ENCODE results near the gene RTF1.
"Not testable (repeated sequence)": the region's sequence is repeated elsewhere in the genome, so short reads cannot be mapped to it uniquely, and the experiment has no call there.

RTF1 gene

DNA sequence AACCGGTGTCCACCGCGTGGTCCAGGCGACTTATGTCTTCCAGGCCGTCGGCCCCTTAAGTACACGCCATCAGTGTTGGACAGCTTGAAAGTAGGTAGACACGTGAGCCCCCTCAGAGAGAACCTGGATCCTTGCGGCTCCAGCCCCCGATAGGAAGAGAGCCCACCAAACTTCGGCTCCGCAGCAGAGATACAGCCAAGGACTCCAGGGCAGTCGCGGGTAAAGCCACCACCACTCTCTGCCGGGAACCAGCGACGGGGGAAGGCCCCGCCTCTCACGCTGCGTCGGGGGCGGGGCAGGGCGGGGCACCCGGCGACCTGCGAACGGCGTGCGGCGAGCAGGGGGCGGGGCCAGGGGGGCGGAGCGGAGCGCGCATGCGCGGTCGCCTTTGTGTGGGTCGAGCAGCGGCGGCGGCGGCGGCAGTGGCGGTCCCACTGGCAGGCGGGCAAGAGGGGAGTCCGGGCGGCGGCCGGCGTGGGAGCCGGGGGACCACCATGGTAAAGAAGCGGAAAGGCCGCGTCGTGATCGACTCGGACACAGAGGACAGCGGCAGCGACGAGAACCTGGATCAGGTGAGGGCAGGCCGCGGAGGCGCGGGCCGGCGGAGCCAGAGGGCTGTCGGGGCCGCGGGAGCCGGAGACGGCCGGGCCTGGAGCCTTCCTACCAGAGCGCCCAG is at the start of gene RTF1:
RTF1 (plus strand) TSS at position 354 of the 676 bp plus-strand sequence; CDS start at position 375, 21 bp downstream.
- DNase-seq: peak; percentile 96

DNA sequence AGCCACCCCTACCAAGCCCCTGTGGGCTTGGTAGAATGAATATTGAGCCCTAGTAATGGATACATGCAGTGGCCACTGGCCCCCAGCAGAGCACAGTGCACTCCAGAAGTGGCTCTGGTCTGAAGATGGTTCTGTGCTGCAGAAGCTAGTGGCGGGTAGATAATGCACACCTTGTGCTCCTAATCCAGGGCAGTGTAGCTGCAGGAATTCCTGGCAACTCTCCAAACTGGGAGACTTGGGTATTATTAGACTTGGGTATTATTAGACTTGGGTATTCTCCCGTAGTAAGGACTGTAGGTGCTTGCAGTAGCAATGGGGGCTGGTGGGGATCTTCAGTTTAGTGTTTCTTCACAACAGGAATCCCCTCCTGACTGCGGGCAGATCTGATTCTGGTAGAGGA is 49.5 kb upstream of the RTF1 start:
- no peak for DNase-seq

DNA sequence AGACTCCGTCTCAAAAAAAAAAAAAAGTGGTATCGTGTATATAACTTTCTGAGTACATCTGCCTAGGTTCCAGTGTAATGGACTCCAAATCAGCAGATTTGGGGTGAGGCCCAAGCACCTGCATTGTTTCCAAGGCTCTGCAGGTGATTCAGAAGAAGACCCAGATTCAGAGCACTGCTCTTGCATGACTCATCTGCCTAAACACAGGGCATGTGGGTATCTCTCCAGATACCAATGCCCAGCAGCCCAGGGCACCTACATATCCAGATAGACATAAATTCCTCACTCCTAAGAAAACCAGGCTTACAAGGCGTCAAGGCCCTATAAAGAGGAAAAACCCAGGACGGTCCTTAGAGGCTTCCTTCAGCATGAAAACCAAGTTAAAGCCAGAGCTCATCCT is 38.9 kb upstream of the RTF1 start:
- no peak for DNase-seq

DNA sequence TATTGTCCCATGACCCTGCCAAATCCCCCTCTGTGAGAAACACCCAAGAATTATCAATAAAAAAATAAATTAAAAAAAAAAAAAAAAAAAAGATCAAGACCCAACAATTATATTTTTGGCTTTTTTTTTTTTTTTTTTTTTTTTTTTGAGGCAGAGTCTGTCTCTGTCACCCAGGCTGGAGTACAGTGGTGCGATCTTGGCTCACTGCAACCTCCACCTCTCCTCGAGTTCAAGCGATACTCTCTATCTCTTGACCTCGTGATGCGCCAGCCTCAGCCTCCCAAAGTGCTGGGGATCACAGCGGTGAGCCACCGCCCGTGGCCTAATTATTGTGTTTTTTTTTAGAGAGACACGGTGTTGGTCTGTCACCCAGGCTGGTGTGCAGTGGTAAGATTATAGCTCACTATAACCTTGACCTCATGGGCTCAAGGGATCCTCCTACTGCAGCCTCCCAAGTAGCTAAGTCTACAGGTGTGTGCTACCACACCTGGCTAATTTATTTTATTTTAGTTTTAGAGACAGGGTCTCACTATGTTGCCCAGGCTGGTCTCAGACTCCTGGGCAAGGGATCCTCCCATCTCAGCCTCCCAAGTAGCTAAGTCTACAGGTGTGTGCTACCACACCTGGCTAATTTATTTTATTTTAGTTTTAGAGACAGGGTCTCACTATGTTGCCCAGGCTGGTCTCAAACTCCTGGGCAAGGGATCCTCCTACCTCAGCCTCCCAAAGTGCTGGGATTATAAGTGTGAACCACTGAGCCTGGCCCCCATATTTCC is 32.7 kb upstream of the RTF1 start:
- DNase-seq: not testable (repeated sequence)

DNA sequence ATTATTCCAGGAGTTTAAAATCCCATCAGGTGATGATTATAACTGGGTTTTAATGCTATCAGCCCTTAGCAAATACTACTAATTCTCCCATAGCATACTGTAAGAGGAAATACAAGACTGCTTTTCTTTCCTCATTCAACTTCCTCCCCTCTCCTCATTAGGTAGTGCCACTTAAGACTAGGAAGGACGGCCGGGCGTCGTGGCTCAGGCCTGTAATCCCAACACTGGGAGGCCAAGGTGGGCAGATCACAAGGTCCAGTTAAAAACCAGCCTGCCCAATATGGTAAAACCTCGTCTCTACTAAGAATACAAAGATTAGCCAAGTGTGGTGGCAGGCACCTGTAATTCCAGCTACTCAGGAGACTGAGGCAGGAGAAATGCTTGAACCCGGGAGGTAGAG is 29.2 kb upstream of the RTF1 start:
- no peak for DNase-seq

DNA sequence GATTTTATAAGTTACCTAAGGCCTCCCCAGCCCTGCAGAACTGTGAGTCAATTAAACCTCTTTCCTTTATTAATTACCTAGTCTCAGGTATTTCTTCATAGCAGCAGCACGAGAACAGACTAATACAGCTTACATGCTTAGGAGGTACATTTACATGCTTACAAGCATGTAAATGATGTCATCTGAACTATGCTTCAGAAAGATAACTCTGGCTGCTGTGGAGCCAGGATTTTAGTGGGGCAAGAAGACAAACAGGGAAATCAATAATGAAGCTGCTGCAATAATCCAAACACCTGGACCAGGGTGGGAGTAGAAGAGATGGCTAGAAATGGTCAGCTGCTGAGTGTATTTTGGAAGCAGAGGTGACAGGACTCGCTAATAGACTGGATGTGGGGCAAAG is 24.2 kb upstream of the RTF1 start:
- DNase-seq: no peak

DNA sequence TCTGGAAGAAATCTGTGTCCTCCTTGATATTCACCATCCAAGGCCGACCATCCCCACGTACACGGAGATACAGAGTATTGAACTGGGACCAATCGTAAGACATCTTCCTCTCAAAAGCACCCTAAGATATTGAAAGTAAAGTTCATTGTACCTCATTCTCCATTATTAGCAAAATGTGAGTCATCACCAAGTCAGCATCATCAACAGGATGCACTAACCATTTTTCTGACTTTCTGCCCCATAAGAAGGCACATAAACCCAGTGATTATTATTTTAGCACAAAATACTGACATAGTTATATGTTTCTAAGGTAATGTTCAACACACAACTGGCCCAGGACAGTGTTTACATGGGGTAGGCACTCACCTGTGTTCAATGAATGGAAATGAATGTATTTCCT is 22.0 kb upstream of the RTF1 start:
- DNase-seq: no peak

DNA sequence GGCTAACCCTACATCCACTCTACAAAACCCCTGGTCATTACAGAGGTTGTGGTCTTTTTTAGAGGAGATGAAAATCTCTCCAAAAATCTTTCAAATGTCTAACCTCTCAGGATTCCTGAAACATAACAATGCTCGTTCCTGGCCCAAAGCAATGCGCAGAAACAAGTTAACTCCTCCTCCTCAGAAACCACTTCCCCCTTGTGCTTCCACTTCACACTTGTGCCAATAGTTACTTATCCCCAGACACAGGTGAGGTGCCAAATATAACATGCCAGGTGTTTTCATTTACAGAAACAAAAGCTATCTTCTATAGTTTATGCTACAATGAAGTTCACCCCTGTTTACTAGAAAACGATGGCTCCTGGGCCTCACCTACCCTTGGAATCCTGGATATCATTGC is 20.8 kb upstream of the RTF1 start:
- no peak for DNase-seq

DNA sequence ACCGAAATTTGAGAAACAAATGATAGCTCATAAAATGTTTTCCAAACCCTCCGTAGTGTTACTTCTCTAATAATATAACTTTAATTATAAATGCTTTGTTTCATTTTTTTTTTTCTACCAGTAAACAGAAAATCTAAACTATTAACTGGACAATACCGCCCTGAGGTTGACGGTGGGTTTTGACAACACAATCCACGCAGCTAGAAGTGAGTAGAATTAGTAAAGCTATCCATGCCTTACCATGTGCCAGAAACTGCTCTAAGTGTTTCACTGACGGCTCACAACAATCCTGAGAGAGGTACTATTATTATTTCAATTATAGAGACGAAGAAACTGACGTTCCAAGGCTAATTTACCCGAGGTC is 15.0 kb upstream of the RTF1 start:
- DNase-seq: no peak

DNA sequence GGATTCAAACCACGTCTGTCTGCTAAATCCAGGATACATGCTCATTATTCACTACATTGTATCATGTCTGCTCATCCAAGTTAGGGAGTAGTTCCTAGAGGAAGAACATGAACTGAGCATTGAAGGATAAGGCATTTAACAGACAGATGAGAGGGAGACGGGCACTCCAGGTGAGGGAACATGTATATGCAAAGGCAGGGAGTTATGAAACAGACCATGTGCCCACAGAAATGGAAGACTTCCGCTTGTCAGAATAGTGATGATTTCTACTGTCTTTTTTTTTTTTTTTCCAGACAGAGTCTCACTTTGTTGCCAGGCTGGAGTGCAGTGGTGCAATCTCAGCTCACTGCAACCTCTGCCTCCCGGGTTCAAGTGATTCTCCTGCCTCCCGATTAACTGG is 9.6 kb upstream of the RTF1 start:
- no peak for DNase-seq

DNA sequence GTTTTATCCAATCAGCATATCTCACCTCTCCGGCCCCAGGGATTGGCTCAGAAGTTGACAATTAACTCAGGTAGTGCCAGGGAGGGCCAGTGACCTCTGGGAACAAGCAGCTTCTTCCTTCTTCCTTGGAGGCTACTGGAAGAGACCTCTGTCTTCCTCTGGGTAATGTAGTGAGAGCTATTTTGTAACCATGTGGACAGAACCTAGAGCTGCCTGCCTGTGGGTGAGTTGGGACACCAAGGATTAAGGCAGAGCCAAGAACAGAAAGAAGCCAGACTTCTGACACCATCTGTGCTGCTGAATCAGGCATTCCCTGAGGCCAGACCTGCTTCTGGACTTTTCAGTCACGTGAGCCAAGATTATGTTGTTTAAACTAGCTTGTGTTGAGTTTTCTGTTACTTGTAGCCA is 8.7 kb upstream of the RTF1 start:
- no peak for DNase-seq

DNA sequence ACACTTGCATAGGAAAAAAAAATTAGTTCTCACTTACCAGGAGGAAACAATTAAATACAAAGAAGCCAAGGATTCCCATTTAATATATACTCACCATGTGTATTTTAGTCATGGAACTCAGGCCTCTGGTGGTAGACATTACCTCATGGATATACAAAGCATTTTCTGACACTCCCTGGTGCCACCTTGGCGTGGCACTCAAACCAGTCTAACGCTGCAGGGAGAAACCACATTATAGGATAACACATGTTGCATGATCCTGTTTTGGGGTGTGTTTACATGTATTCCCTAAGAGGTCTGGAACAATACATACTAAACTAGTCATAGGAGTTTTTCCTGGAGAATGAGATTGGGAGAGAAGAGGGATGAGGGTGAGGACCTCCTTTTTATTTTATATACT is 5.9 kb upstream of the RTF1 start:
- no peak for DNase-seq

DNA sequence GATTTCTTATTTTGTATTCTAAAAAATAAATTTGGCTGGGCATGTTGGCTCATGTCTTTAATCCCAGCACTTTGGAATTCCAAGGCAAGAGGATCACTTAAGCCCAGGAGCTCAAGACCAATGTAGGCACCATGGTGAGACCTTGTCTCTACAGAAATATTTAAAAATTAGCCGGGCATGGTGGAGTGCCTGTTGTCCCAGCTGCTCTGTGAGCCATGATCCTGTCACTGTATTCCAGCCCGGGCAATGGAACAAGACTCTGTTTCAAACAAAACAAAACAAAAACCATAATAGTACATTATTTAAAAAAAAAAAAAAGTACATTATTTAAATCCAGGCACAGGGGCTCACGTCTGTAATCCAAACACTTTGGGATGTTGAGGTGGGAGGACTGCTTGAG is 5.5 kb upstream of the RTF1 start:
- no peak for DNase-seq

DNA sequence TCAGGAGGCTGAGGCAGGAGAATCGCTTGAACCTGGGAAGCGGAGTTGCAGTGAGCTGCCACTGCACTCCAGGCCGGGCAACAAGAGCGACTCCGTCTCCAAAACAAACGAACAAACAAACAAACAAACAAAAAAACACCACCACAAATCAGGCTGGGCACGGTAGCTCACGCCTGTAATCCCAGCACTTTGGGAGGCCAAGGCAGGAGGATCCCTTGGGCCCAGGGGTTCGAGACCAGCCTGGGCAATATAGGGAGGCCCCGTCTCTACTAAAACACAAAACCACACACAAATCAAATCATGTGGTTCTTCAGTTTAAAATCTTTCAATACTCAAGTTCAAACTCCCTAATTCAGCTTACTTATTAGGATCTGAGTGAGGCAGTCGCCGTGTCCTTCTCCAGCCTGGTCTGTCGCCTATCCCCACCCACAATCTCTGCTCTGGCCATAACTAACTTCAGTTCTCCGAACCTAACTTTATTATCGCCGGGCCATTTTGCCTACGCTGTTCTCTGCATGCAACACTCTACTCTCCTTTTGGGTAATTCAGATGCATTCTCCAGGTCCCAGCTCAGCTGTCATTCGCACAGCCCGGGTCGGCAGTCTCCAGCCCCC is 660 bp upstream of the RTF1 start:
- no peak for DNase-seq

DNA sequence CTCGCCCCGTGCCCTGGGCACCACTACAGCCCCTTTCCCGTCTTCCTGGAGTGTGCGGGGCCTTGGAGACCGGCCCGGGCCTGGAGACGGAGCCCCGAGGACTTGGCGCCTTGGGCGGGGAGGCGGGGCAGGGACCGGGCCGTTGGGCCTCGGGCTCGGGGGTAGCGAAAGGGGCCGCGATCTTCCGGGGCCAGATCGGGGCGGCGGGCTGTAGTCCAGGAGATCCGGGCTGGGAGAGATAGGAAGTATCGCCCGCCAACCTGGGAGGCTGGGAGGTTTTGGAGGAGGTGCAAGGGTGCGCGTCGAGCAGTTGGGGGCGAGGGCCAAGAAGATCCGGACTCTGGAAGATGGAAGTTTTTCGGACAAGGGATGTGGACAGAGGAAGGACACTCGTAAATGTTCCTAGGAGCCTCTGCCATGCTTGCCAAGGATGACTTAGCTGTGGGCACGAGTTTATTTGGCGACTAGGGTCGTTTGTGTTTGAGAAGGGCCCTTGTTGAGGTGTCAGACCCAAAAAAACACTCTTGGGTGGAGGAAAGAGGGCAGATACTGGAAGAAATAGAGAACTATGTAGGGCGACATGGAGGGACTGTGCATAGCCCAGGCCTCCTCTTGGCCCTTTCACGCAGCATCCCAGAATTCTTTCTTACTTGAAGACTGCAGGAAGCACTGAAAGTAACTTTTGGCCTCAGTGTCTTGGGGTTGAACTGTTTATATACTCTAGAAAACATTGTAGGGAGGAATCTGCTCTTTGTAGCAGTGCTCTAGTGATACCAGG is 712 bp downstream of the RTF1 start:
- peak; percentile 17 for DNase-seq

DNA sequence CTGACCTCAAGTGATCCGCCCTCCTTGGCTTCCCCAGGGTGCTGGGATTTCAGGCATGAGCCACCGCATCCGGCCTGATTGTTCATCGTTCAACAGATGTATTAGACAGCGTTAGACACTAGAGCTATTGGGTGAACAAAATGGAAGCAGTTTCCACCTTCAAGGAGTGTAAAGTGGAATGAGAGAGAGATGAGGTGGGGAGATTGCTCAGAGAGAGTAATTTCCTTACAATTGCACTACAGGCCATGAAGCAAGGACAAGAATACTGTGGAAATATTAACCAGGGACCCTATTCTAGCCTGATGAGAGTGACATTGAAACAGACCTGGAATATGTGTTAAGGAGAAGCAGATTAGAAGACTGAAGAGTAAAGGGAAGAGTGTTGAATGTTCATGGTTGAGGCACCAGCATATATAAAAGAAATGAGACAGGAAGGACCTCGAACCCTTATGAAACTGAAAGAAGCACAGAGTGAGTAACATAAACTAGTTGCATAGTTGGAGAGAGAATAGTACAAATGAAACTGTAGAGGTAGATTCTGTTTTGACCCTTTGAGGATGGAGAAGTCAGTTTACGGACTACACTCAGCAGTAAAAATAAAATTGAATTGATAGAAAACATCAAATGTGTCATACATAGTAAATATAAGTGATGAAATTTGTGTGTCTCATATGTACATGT is 7.2 kb downstream of the RTF1 start:
- no peak for DNase-seq

DNA sequence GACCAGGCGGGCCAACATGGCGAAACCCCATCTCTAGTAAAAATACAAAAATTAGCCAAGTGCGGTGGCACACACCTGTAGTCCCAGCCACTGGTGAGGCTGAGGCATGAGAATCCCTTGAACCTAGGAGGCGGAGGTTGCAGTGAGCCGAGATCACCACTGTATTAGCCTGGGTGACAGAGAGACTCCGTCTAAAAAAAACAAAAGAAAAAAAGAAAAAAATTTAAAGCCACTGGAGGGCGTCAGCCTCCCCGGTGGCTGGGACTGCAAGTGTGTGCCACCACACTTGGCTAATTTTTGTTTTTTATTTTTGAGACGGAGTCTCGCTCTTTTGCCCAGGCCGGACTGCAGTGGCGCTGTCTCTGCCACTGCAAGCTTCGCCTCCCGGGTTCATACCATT is 7.9 kb downstream of the RTF1 start:
- DNase-seq: no peak

DNA sequence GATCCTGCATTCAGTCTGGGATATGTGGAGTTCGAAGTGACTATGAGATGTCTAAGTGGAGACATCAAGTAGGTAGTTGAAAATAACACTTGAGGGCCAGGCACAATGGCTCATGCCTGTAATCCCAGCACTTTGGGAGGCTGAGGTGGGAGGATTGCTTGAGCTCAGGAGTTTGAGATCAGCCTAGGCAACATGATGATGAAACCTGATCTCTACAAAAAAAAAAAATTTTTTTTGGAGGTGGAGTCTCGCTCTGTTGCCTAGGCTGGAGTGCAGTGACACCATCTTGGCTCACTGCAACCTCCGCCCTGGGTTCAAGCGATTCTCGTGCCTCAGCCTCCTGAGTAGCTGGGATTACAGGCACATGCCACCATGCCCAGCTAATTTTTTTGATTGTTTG is 9.0 kb downstream of the RTF1 start:
- not testable (repeated sequence) for DNase-seq

DNA sequence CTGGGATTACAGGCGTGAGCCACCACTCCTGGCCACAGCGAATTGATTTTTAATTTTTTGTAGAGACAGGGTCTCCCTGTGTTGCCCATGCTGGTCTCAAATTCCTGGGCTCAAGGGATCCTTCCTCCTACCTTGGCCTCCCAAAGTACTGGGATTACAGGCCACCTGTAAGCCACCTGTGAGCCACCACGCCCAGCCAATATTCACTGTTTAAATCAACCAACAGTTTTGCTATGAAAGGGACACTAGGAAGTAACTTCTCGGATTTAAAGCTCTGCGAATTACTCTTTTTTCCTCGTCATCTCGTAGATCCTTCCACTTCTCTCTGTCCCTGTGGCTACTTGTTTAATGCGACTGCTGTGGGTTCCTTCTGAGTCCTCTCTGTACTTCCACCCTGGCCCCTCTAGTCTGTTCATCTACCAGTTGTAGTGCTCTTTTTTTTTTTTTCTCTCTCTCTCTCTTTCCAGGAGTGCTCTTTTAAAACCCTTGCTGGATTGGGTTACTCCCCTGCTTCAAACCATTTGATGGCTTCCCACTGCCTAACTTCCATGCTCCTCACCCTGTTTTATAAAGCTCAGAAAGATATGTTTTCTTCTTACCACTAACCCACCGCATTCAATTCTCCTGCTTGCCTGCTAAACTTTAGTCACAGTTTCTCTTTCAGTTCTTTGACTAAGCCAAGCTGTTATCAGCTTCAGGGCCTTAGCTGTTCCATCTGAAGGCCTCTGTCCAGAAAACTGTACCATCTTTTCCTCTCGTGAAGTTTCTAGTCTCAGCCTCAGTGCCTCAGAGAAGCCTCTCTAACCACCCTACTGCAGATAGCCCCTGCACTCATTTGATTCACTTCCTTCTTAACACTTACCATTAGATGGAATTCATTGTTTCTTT is 12.4 kb downstream of the RTF1 start:
- peak; percentile 12 for DNase-seq

DNA sequence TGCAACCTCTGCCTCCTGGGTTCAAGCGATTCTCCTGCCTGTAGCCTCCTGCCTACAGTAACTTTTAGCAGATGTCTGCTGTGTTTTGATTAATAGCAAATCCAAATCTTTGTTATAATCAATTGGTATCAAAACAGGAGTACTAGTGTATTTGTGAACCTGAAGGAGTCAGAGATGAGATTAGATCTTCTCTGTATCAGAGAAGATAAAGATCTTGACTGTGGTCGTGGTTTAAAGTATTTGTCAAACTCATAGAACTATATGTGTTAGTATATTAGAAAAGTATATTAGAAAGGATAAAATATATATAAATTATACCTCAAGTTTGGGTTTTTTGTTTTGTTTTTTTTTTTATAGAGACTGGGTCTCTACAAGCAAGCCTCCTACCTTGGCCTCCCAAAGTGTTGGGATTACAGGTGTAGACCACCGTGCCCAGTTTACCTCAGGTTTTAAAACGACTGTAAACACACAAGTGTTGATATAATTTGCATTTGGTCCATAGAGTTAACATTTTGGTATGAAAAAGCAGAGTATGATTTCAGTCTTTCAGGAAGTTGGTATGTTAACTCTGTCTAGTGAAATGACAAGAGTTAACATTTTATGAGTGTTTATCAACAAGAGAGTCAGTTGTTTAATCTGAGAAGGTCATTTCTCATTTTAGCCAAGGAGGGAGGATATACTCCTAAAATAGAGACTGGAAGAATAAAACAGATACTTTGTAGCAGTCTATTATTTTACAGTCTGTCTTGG is 18.3 kb downstream of the RTF1 start:
- no peak for DNase-seq

DNA sequence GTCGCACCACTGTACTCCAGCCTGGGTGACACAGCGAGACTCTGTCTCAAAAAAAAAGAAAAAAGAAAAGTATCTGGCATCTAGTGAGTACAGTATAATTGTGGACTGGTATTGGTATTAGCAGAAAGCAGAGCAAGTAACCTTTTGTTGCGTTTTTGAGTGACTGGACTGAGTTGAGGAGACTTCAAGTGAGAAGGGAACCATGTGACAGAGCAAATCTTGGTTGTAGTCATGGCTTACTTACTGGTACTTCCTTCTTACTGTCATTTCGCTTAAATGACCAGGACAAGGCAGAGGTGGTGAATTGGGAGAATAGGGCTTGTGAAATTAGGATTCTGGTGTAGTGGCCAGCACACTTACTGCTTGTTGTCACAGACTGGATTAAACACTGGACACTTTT is 20.6 kb downstream of the RTF1 start:
- no peak for DNase-seq
